ENCODE measurements around the gene HCFC1.

Gene HCFC1

DNA sequence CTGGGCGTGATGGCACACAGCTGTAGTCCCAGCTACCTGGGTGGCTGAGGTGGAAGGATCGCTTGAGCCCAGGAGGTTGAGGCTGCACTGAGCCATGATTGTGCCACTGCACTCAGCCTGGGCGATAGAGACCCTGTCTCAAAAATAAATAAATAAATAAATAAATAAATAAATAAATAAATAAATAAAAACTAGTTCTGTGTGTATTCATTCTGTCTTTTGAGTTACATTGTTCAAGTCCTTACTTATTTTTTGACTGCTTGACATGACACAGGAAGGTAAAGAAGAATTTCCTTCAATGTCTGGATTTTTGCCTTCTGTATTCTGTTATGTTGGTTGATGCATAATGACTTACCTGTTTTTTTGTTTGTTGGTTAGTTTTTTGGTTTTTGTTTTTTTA lies 34.6 kb downstream of the HCFC1 start:
- no peak for DNase-seq

DNA sequence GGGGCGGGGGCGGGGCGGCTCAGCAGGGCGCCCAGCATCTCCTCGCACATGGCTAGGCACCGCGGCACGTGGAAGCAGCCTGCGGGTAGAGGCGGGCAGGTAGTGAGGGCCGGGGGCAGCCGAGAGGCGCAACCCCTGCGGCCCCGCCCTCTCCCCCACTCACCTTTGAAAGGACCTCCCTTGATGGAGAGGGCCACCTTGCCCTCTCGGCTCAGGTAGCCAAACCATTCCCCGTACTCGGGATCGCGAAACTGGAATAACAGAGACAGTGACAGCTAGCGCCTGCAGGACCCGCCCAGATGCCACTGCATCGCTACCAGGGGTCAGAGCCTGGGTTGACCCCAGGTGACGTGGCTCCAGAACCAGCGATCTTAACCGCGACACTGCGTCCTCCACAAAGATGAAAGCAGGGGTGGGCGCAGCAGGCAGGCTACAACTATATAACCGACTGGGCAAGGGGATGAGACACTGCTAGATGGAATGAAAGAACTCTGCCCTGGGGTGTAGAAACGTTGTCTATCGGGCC lies 36.2 kb downstream of the HCFC1 start:
- no peak for DNase-seq

GRCh38 chrX:153934762-153935325 lies 36.8 kb downstream of the HCFC1 start, which contains the start of gene NAA10:
NAA10 (minus strand) TSS chrX:153935037; CDS start chrX:153934904, 133 bp downstream.
- DNase-seq: peak; percentile 86

- DNase-seq: no peak
Measured at GRCh38 chrX:153934148-153934761, 37.4 kb downstream of the HCFC1 start.

GRCh38 chrX:153933748-153934147 lies 37.9 kb downstream of the HCFC1 start:
- no peak for DNase-seq

GRCh38 chrX:153932220-153932915 lies 39.2 kb downstream of the HCFC1 start:
- no peak for DNase-seq

DNA sequence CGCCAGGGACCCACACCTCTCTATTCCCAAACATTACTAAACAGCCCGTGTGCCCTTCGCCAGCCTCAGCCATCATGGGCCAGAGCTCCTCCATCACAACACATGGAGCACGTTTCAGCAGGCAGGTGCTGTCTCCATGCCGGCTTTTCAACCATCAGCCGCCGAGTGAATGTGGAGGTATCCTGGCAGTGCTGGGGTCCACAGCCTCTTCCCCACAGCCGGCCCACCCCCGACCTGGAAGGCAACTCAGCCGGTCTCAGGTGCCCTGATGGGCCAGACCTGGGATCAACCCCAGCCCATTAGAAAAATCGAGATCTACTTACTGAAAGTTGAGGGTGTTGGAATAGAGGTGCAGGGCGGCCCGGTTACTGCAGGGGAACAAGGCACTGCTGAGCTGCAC lies 39.9 kb downstream of the HCFC1 start:
- no peak for DNase-seq

DNA sequence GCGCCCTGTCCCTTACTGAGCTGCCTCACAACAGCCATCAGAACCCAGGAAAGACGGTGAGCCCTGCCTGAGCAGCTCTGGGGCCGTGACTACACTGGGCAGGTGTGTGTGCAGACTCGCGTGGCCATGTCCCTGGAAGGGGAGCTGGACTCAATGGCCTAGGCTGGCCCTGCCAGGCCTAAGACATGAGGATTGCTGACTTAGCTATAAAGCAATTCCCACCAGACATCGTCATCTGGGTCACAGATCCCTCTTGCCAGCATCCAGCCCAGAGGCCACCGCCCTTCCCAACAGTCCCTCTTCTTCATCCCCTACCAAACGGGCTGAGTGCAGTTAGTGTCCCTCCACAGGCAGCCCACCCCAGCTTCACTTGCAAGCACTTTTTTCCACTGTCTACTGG lies 40.5 kb downstream of the HCFC1 start:
- no peak for DNase-seq

DNA sequence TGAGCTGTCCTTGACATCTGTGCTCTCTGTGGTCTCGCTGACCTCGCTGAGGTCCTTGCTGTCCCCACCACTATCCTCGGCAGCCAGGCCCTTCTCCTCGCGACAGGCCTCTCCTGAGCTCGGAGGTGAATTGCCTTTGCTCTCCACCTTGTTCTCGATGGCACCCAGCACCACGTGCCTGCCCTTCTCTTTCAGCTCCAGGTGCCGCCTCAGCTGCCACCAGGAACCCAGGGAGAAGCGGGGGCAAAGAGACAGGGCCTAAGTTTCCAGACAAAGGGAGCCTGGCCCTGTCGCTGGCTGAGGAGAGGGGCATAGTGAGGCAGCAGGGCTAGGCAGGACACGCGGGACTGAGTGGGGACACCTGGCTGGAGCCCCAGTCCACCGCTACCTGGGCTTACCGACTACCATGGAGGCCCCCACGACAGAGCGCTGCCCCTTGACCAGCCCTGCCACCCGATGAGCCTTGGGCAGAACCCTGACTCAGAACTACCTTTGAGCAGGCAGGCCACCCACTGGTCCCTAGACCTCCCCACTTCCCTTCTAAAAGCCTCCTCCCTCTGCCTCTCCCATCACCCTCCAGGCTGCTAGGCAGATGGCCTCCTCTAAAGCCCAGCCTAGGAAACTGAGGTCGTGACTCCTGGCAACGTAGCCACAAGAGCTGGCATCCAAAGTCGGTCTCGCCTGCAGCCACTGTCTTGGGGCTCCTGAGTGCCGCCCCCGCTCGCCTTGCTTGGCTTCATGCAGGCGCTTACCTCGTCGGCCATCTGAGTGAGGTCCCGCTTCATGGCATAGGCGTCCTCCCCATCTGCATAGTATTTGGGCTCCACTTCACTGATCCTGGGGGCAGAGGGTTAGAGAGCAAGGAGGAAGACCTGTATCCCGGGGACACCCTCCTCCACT lies 41.4 kb downstream of the HCFC1 start:
- no peak for DNase-seq

DNA sequence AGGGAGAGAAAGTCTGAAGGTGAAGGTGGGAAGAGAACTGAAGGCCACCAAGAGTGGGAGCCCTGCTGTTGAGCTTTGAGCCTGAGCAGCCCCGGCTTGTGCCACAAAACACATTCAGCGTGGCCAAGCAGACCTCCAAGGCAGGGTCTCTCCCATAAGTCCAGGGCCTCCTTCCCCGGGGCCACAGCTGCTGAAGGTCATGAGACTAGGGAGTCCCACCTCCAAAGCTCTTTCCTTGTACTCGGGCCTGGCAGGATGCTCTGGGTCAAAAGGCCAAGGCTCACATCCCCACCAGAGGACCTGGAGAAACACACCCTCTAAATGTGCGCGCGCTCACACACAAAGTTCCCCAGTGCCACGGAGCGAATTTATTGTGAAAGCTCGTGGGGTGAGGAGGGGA lies 42.0 kb downstream of the HCFC1 start:
- no peak for DNase-seq

GRCh38 chrX:153928846-153929245 lies 42.8 kb downstream of the HCFC1 start:
- no peak for DNase-seq

GRCh38 chrX:153927922-153928760 lies 43.5 kb downstream of the HCFC1 start:
- DNase-seq: peak; percentile 97

DNA sequence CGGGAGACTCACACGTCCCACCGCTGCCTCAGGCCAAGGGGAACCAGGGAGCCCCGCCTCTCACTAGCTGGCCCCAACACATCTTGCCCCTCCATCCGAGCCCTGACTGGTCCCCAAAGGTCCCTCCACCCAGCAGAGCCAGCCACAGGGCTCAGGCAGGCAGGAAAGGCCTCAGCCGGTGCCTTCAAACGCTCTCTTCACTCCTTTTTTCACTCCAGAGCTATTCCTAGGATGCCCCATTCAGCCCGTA lies 44.0 kb downstream of the HCFC1 start:
- no peak for DNase-seq

GRCh38 chrX:153926858-153927671 lies 44.6 kb downstream of the HCFC1 start:
- DNase-seq: peak; percentile 89

DNA sequence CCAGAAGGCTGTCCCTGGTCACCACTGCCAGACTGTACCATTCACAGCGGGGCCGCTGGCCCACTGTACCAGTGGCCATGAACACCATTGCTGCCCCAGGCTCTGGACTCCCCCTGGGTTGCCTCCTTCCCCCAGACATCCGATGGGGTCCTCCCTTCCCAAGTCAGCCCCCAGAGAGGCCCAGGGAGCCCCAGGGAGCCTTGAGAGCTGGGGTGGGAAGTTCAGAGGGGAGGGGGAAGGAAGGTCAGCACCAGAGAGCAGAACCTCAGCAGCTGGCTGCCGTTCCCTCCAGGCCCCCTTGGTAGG lies 45.1 kb downstream of the HCFC1 start:
- no peak for DNase-seq

DNA sequence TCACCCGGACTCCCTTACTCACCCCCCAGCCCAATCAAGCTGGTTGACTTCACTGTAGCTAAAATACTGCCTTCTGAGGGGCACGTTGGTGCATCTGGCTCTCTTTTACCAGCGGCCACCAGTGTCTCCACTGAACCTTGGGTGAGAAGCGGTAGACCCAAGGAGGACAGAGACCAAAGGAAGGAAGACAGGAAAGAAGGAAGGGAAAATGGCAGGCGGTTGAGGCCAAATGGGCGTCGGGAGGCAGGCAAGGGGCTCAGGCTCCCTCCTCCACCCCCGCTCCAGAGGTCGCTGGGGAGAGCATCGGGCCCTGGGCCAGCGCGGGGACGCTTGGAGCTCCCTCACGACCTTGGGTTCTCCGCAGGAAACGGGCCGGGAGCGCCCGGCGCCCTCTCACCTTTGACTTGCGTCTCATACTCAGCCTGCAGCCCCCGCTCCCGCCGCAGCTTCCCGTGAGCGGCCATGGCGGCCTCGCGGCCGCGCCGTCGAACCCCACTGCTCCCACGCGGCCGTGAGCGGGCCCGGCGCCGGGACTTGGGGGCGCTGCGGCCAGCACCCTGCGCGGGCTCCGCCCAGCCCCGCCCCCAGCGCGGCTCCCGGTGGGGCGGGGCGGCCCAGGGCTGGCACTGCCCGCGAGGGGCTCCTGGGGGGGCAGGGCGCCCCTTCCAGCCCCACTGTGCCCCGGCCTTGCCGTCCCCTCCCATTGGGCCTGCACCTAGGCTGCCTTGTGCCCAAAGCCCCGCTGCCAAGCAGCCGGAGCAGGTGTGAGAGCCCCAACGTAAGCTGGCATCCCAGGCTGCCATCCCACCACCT lies 45.7 kb downstream of the HCFC1 start, which contains the start of gene ARHGAP4:
Gene ARHGAP4 (minus strand): TSS at position 526 of the 813 bp plus-strand sequence. CDS start 62 bp downstream, at position 464.
- peak; percentile 78 for DNase-seq

GRCh38 chrX:153925387-153925738 lies 46.3 kb downstream of the HCFC1 start:
- no peak for DNase-seq

DNA sequence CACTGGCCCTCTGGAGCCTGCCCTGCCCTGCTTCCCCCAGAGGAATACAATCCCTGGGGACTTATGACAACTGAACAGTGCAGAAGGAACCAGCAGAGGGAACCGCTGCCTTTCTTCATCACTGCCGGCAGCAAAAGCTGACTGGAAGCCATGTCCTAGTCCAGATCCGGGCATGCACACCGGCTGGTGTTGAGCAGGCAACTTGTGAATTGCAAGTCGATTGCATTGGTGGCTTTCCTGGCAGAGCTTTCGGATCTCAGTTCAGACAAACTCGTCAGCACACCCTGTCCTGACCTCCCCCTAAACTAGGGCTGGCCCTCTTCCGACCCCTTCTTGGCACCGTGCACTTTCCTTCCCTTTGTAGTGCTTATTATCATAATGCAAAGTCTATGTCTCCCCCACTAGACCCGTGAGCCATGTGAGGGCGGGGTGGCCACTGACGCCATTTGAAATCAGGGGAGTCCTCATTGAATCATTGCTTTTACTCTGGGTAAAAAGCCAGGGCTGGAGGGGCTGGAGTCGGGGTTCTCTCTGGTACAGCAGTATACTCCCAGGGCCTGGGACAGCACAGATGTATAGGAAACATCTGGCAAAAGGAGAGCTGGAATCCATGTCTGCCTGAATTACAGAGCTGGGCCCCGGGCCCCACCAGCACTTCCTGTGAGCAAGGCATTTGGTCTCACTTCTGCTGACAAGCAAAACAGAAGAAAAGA lies 47.3 kb downstream of the HCFC1 start:
- peak; percentile 72 for DNase-seq

DNA sequence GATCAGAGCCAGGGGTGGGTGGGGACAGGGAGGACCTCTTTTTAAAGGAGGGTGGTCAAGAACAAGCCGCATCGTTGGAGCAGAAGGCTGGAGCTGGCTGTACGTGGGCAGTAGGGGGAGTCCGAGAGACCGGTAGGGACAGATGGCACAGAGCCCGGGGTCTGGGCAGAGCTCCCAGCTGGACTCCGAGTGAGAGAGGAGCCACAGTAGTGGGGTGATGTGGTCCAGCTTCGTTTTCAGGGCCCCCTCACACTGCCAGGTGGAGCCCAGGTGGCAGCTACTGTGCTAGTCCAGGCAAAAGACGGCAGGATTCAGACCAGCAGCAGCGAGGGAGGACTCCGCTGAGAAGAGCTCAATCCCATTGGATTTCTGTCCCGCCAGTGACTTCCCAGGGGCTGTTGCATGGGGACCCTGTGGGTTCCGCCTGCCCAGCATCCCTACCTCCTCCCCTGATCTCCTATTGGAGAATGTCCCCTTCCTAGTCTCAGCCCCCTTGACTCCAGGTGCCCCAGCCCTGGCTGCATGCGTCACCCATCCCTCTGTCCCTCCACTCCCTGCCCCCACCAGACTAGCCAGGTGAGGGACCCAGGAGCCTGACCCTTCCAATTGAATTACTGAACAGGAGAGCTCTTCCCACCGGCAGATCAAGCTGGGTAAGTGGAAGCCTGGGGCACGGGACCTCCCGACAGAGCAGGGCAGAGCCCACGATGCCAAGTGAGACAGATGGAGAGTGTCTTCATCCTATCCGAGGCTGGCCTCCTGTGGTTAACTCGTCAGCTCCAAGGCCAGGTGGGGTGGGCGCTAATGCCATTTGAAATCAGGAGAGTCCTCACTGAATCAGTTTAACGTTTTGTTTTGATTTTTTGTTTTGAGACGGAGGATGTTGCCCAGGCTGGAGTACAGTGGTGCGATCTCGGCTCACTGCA lies 48.4 kb downstream of the HCFC1 start:
- DNase-seq: no peak

Measured in activated effector memory CD4-positive, alpha-beta T cell treated with anti-CD3 and anti-CD28 coated beads, Interleukin-2, amount 50 U/mL, for 16 hours (primary cell).